GM21529 (cell line): ENCODE results near the gene RAP1GDS1.
"Not testable (repeated sequence)": the region's sequence is repeated elsewhere in the genome, so short reads cannot be mapped to it uniquely, and the experiment has no call there.

Source experiments
- ATAC-seq: cut with Tn5 transposase; IDR thresholded peaks from one replicate; pipeline ENCODE4 v1.9.1; 2021; ENCODE audit not compliant: unreplicated experiment

Gene RAP1GDS1

DNA sequence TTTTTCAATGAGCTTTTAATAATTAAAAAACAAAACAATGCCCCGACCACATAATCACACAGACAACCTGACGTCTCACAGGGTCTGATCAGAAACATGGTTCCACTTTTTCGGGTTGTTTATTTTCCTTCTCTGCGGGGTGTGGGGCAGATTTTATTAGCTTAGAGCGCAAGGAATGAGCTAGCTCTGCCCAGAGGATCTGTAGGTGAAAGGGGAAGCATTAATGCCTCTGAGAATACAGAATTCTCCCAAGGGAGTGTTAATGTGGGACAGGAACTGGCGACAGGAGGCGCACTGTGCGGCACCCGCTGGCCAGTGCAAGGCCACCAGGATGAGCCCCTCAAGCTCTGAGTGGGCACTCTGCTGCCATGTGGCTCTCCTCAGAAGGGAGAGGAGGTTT lies 215.7 kb downstream of the RAP1GDS1 start:
- ATAC-seq: no peak

- ATAC-seq: not testable (repeated sequence)
Measured at GRCh38 chr4:98479590-98479989, 218.4 kb downstream of the RAP1GDS1 start.

GRCh38 chr4:98480535-98480934 lies 219.4 kb downstream of the RAP1GDS1 start:
- no peak for ATAC-seq

- ATAC-seq: no peak
Measured at GRCh38 chr4:98481167-98481566, 220.0 kb downstream of the RAP1GDS1 start.

- peak; percentile 24 for ATAC-seq
Measured at GRCh38 chr4:98482503-98482846, 221.3 kb downstream of the RAP1GDS1 start.

DNA sequence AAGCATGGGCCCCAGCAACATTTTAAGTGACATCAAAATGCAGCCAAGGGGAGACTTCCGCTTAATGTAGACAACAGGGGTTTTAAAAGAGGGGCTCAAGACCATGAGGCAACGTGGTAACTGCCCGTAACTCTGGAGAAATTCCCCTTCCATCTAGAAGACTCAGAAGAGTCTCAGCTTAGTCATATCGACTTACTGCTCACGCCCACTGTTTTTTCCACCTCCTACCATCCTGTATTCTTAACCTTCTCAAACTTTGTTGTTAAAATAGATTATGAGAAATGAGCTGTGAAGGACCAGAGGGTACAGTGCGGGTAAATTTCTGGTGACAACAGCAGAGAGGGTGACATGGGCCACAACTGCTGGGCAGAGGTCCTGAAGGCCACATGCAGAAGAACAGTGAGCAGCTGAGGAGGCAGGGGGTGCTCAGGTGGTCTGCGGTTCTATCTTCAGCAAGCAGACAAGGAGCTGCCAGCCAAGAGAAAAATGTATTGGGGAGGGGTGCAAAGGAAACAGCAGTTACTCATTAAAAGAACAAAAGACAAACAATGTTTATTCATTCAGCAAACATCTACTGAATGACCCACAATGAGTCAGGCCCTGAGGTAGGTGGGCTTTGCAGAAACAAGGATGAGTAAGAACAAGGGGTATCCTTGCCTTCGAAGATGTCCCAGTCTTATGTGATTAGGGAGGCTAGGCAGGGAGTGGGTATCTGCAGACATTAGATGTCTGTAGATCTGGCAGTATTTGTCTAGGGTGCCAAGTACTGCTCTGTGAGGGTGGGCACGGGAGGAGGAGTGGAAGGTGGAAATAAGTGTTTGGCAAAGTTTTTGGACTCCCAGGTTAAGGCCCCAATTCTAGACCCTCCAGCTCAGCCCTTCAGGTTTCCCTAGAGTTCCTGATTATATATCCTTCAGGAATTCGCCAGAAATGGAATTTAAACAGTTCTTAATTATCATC lies 221.9 kb downstream of the RAP1GDS1 start:
- ATAC-seq: peak; percentile 96

GRCh38 chr4:98484031-98484430 lies 222.8 kb downstream of the RAP1GDS1 start:
- no peak for ATAC-seq

GRCh38 chr4:98485816-98486345 lies 224.7 kb downstream of the RAP1GDS1 start:
- ATAC-seq: no peak

- ATAC-seq: no peak
Measured at GRCh38 chr4:98490251-98490650, 229.1 kb downstream of the RAP1GDS1 start.

- ATAC-seq: no peak
Measured at GRCh38 chr4:98491899-98492559, 230.8 kb downstream of the RAP1GDS1 start.

GRCh38 chr4:98493296-98493695 lies 232.1 kb downstream of the RAP1GDS1 start:
- ATAC-seq: peak; percentile 90
